HCT116 (cell line): ENCODE data around the gene IMPDH1.

Source experiments
- MAX ChIP-seq: IDR thresholded peaks from 2 replicates; pipeline ENCODE4 v1.6.1; 2012
- POLR2AphosphoS5 ChIP-seq: IDR thresholded peaks from 2 replicates; pipeline ENCODE4 v1.6.1; 2011; ENCODE audit warnings: mild to moderate bottlenecking, low read depth, low read length, moderate library complexity
- YY1 ChIP-seq: IDR thresholded peaks from 2 replicates; pipeline ENCODE4 v1.6.1; 2011; ENCODE audit warnings: low read length, low read depth, moderate library complexity, mild to moderate bottlenecking; ENCODE audit not compliant: insufficient replicate concordance; ENCODE audit errors: extremely low read depth
- TF ChIP-seq, protein P1 (sequence below), 3 experiments: fragments of 200-600 bp in 1 of 3; sonication (generic) in 1 of 3; IDR thresholded peaks in 2 of 3; conservative IDR thresholded peaks in 1 of 3; 2 replicates each; pipeline ENCODE4 v1.5.1; 2012 to 2017; ENCODE audit warnings: low read depth in 2 of 3, low read length in 2 of 3, antibody characterized with exemption in 1 of 3, borderline replicate concordance in 1 of 3, control low read depth in 1 of 3, mild to moderate bottlenecking in 1 of 3, mixed read lengths in 1 of 3, mixed run types in 1 of 3, moderate library complexity in 1 of 3; ENCODE audit not compliant: insufficient read depth in 1 of 3

DNA sequence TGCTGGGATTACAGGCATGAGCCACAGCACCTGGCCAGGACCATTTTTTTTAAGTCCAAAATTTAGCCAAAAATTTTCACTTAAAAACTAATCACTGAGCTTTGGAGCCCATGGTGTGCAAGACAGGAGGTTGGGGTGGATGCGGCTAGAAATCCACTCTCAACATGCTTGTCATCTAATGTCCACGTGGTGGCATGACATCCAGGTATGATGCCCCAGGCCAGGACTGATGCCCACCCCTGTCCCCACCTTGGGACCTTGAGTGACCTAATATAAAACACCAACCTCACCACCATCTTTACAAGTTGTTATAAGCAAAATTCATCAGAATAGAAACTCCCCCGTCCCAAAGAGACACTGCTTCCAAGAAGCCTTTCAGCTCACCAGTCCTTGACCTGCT, 20.4 kb upstream of the IMPDH1 start:
- TF ChIP-seq, protein P1, sequence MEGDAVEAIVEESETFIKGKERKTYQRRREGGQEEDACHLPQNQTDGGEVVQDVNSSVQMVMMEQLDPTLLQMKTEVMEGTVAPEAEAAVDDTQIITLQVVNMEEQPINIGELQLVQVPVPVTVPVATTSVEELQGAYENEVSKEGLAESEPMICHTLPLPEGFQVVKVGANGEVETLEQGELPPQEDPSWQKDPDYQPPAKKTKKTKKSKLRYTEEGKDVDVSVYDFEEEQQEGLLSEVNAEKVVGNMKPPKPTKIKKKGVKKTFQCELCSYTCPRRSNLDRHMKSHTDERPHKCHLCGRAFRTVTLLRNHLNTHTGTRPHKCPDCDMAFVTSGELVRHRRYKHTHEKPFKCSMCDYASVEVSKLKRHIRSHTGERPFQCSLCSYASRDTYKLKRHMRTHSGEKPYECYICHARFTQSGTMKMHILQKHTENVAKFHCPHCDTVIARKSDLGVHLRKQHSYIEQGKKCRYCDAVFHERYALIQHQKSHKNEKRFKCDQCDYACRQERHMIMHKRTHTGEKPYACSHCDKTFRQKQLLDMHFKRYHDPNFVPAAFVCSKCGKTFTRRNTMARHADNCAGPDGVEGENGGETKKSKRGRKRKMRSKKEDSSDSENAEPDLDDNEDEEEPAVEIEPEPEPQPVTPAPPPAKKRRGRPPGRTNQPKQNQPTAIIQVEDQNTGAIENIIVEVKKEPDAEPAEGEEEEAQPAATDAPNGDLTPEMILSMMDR (IDR thresholded peaks at IDR 0.05 in 2 of 3, conservative IDR thresholded peaks at IDR 0.05 in 1 of 3; ENCODE audit: borderline replicate concordance in 1 of 3, insufficient read depth in 1 of 3, low read depth in 2 of 3, low read length in 2 of 3): 0 out of 6 replicates have a peak, but pooled peaks of 1 of the 3 experiments have one; percentile 2
- TF ChIP-seq POLR2AphosphoS5 (no peak), MAX (no peak), YY1 (no peak)
